ENCODE results near the gene CLIP1. TPM values are rescaled to one million over a fixed set of nuclear protein-coding genes. Genes with fewer than 3 reads are reported as not detected.
"Not testable (repeated sequence)": the region's sequence is repeated elsewhere in the genome, so short reads cannot be mapped to it uniquely, and the experiment has no call there.

Gene CLIP1
- total and polyA plus RNA-seq, 7 donors, result 16.8 to 257 (median 159) TPM

GRCh38 chr12:122399254-122399591, 23.2 kb downstream of the CLIP1 start:
- no peaks in the 10 kb centered on the region for H3K9me3 ChIP-seq
- no peaks in the 10 kb centered on the region for H3K36me3 ChIP-seq
- intact Hi-C loops (cut with DNase I), result loop anchor here (1.0 kb wide), 1 partner anchor 72 kb away; no protein-coding TSS in a partner anchor
- WGBS, 2 donors, result 44 to 54% methylated on average over 2 of the region's 2 CpGs
- DNase-seq, result no peak
- TF ChIP-seq POLR2AphosphoS5 (IDR thresholded peaks at IDR 0.05) (peak in 1 of 4 donors; percentile 17), EP300 (IDR thresholded peaks at IDR 0.05) (no peak), POLR2A (IDR thresholded peaks at IDR 0.05) (no peak)
- TF ChIP-seq, protein P1, sequence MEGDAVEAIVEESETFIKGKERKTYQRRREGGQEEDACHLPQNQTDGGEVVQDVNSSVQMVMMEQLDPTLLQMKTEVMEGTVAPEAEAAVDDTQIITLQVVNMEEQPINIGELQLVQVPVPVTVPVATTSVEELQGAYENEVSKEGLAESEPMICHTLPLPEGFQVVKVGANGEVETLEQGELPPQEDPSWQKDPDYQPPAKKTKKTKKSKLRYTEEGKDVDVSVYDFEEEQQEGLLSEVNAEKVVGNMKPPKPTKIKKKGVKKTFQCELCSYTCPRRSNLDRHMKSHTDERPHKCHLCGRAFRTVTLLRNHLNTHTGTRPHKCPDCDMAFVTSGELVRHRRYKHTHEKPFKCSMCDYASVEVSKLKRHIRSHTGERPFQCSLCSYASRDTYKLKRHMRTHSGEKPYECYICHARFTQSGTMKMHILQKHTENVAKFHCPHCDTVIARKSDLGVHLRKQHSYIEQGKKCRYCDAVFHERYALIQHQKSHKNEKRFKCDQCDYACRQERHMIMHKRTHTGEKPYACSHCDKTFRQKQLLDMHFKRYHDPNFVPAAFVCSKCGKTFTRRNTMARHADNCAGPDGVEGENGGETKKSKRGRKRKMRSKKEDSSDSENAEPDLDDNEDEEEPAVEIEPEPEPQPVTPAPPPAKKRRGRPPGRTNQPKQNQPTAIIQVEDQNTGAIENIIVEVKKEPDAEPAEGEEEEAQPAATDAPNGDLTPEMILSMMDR (IDR thresholded peaks at IDR 0.05), result no peak
- peak overlapping the region in 3 of 4 donors; percentile 3 to 22 (median 18) for H3K4me3 ChIP-seq
- H3K27ac ChIP-seq, result peak overlapping the region; percentile 85 to 99 (median 90)
- H3K27me3 ChIP-seq, result no peaks in the 10 kb centered on the region
- H3K4me1 ChIP-seq, result peaks cover 0 to 85% (median 70%) of the 10 kb centered on the region in 4 donors

DNA sequence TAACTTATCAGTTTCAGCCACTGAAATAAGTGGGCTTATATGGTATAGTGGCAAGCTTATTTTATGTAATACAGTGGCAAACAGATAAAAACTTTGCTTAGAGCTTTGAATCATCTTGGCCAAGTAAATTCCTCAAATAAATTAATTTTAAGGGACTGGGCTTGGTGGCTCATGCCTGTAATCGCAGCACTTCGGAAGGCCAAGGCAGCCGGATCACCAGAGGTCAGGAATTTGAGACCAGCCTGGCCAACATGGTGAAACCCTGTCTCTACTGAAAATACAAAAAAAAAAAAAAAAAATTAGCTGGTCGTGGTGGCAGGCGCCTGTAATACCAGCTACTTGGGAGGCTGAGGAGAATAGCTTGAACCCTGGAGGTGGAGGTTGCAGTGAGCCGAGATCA, 24.5 kb downstream of the CLIP1 start:
- WGBS, 2 donors, result 96 to 97% methylated on average over 6 of the region's 6 CpGs
- H3K9me3 ChIP-seq; intact Hi-C loops (cut with DNase I); H3K27me3 ChIP-seq; DNase-seq; H3K36me3 ChIP-seq; H3K4me3 ChIP-seq: not testable (repeated sequence)
- peaks cover 0 to 82% (median 68%) of the 10 kb centered on the region in 4 donors for H3K4me1 ChIP-seq
- H3K27ac ChIP-seq, result peak overlapping the region; percentile 85 to 99 (median 90)

- peaks cover 0 to 76% (median 60%) of the 10 kb centered on the region in 4 donors for H3K4me1 ChIP-seq
- H3K36me3 ChIP-seq, result no peaks in the 10 kb centered on the region
- DNase-seq, result no peak
- peak overlapping the region; percentile 53 to 99 (median 87) for H3K27ac ChIP-seq
- 82 to 87% methylated on average over 3 of the region's 3 CpGs for WGBS, 2 donors
- TF ChIP-seq, protein P1 (IDR thresholded peaks at IDR 0.05), result no peak
- TF ChIP-seq POLR2AphosphoS5 (IDR thresholded peaks at IDR 0.05) (no peak), EP300 (IDR thresholded peaks at IDR 0.05) (no peak), POLR2A (IDR thresholded peaks at IDR 0.05) (no peak)
- H3K9me3 ChIP-seq, result no peaks in the 10 kb centered on the region
- intact Hi-C loops (cut with DNase I), result no loop called here
- H3K4me3 ChIP-seq, result no peak overlapping the region
- H3K27me3 ChIP-seq, result no peaks in the 10 kb centered on the region
Measured at GRCh38 chr12:122395319-122395718, 27.1 kb downstream of the CLIP1 start.

GRCh38 chr12:122394626-122395194, 27.8 kb downstream of the CLIP1 start:
- peak overlapping the region; percentile 53 to 99 (median 87) for H3K27ac ChIP-seq
- no peaks in the 10 kb centered on the region for H3K27me3 ChIP-seq
- H3K4me1 ChIP-seq, result peaks cover 0 to 73% (median 56%) of the 10 kb centered on the region in 4 donors
- WGBS, 2 donors, result 85 to 87% methylated on average over 14 to 15 of the region's 15 CpGs
- H3K9me3 ChIP-seq, result no peaks in the 10 kb centered on the region
- DNase-seq, result no peak
- no peaks in the 10 kb centered on the region for H3K36me3 ChIP-seq
- H3K4me3 ChIP-seq, result no peak overlapping the region
- intact Hi-C loops (cut with DNase I), result no loop called here
- TF ChIP-seq, protein P1 (IDR thresholded peaks at IDR 0.05), result no peak
- no peak for TF ChIP-seq POLR2A (IDR thresholded peaks at IDR 0.05)
- TF ChIP-seq EP300 (IDR thresholded peaks at IDR 0.05), result no peak
- TF ChIP-seq POLR2AphosphoS5 (IDR thresholded peaks at IDR 0.05), result no peak

DNA sequence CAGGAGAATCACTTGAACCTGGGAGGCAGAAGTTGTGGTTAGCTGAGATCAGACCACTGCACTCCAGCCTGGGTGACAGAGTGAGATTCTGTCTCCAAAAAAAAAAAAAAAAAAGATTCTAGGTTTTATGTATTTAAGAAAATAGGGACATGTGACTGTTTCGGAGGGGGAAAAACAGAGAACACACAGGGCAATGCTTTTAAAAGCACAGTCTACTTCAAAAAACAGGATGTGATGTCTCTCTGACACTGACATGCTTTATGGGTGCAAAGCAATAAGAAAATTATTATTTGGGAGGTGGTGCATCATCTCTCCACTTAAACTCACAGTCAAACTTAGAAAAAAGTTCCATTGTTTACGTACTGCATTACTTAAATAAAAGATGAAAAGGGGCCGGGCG, 28.7 kb downstream of the CLIP1 start:
- Histone ChIP-seq H3K4me3 (no peak overlapping the region), H3K4me1 (peaks cover 0 to 72% (median 52%) of the 10 kb centered on the region in 4 donors), H3K27me3 (no peaks in the 10 kb centered on the region), H3K36me3 (no peaks in the 10 kb centered on the region), H3K9me3 (no peaks in the 10 kb centered on the region), H3K27ac (peak overlapping the region in 3 of 4 donors; percentile 85 to 99 (median 89))
- no peak for TF ChIP-seq EP300 (IDR thresholded peaks at IDR 0.05)
- TF ChIP-seq, protein P1 (IDR thresholded peaks at IDR 0.05), result no peak
- TF ChIP-seq POLR2AphosphoS5 (IDR thresholded peaks at IDR 0.05), result no peak
- no peak for TF ChIP-seq POLR2A (IDR thresholded peaks at IDR 0.05)
- 84 to 88% methylated on average over 4 of the region's 4 CpGs for WGBS, 2 donors
- intact Hi-C loops (cut with DNase I), result no loop called here
- no peak for DNase-seq

All from sigmoid colon (tissue), 7 donors.